Fibroblast of peridontal ligament (primary cell): ENCODE results near the gene OSTF1.
A peak's percentile ranks its signal among the peaks of the same experiment; 100 is the strongest.

Experiments
- DNase-seq: peaks from one replicate; pipeline ENCODE4 v3.0.0-alpha.2; 2010; ENCODE audit errors: extremely low read depth

The OSTF1 gene

GRCh38 chr9:75087824-75088645 lies at the start of gene OSTF1, which contains the start of gene NMRK1:
OSTF1 (plus strand) TSS chr9:75088514; CDS start chr9:75088693, 179 bp downstream.
NMRK1 (minus strand) TSS chr9:75088155; CDS start chr9:75083115, 5,040 bp downstream.
- DNase-seq = peak; percentile 93

GRCh38 chr9:75039009-75039408 lies 49.3 kb upstream of the OSTF1 start:
- DNase-seq = peak; percentile 98

- no peak for DNase-seq
Measured at GRCh38 chr9:75039801-75040200, 48.5 kb upstream of the OSTF1 start.

- DNase-seq = peak; percentile 35
Measured at GRCh38 chr9:75041041-75041440, 47.3 kb upstream of the OSTF1 start.

GRCh38 chr9:75046725-75047345 lies 41.5 kb upstream of the OSTF1 start:
- DNase-seq = no peak

- no peak for DNase-seq
Measured at GRCh38 chr9:75047506-75047905, 40.8 kb upstream of the OSTF1 start.

GRCh38 chr9:75051285-75051684 lies 37.0 kb upstream of the OSTF1 start:
- no peak for DNase-seq

- no peak for DNase-seq
Measured at GRCh38 chr9:75053869-75054268, 34.4 kb upstream of the OSTF1 start.

GRCh38 chr9:75054368-75055001 lies 33.8 kb upstream of the OSTF1 start:
- peak; percentile 83 for DNase-seq

- DNase-seq = no peak
Measured at GRCh38 chr9:75061169-75061568, 27.1 kb upstream of the OSTF1 start.

GRCh38 chr9:75063556-75064305 lies 24.6 kb upstream of the OSTF1 start:
- DNase-seq = peak; percentile 30

GRCh38 chr9:75064307-75065025 lies 23.8 kb upstream of the OSTF1 start:
- DNase-seq = peak; percentile 85

GRCh38 chr9:75065510-75065909 lies 22.8 kb upstream of the OSTF1 start:
- no peak for DNase-seq

GRCh38 chr9:75067894-75068293 lies 20.4 kb upstream of the OSTF1 start:
- DNase-seq = no peak

- DNase-seq = no peak
Measured at GRCh38 chr9:75069171-75069570, 19.1 kb upstream of the OSTF1 start.

GRCh38 chr9:75071530-75072122 lies 16.7 kb upstream of the OSTF1 start:
- DNase-seq = no peak

- DNase-seq = no peak
Measured at GRCh38 chr9:75072895-75073294, 15.4 kb upstream of the OSTF1 start.

- no peak for DNase-seq
Measured at GRCh38 chr9:75081632-75082031, 6.7 kb upstream of the OSTF1 start.

- DNase-seq = no peak
Measured at GRCh38 chr9:75083188-75083970, 4.9 kb upstream of the OSTF1 start.

GRCh38 chr9:75084081-75084672 lies 4.1 kb upstream of the OSTF1 start:
- no peak for DNase-seq
